Measurements from ENCODE around the gene SH3RF3.

The SH3RF3 gene

GRCh38 chr2:109521233-109522062, 392.4 kb downstream of the SH3RF3 start:
- H3K4me3 ChIP-seq (ENCODE audit: control insufficient read depth, low read depth, low read length) = no peak overlapping the region
- no peak for DNase-seq (ENCODE audit: low read depth)
- TF ChIP-seq CTCF (IDR thresholded peaks at IDR 0.05; ENCODE audit: control insufficient read depth, insufficient read depth, low read depth, low read length, missing control alignments) = no peak

- TF ChIP-seq CTCF (IDR thresholded peaks at IDR 0.05; ENCODE audit: control insufficient read depth, insufficient read depth, low read depth, low read length, missing control alignments) = no peak
- no peak for DNase-seq (ENCODE audit: low read depth)
Measured at GRCh38 chr2:109522063-109522374, 393.0 kb downstream of the SH3RF3 start.

GRCh38 chr2:109523121-109523520, 394.1 kb downstream of the SH3RF3 start:
- H3K4me3 ChIP-seq (ENCODE audit: control insufficient read depth, low read depth, low read length) = no peak overlapping the region
- no peak for DNase-seq (ENCODE audit: low read depth)
- TF ChIP-seq CTCF (IDR thresholded peaks at IDR 0.05; ENCODE audit: control insufficient read depth, insufficient read depth, low read depth, low read length, missing control alignments) = no peak

More at GRCh38 chr2:109522063-109522374, 393.0 kb downstream of the SH3RF3 start:
- no peak overlapping the region for H3K4me3 ChIP-seq (ENCODE audit: control insufficient read depth, low read depth, low read length)

GRCh38 chr2:109523536-109524361, 394.7 kb downstream of the SH3RF3 start:
- no peak for DNase-seq (ENCODE audit: low read depth)
- no peak for TF ChIP-seq CTCF (IDR thresholded peaks at IDR 0.05; ENCODE audit: control insufficient read depth, insufficient read depth, low read depth, low read length, missing control alignments)

GRCh38 chr2:109525836-109526235, 396.8 kb downstream of the SH3RF3 start:
- H3K4me3 ChIP-seq (ENCODE audit: control insufficient read depth, low read depth, low read length) = no peak overlapping the region
- DNase-seq (ENCODE audit: low read depth) = no peak
- no peak for TF ChIP-seq CTCF (IDR thresholded peaks at IDR 0.05; ENCODE audit: control insufficient read depth, insufficient read depth, low read depth, low read length, missing control alignments)

More at GRCh38 chr2:109523536-109524361, 394.7 kb downstream of the SH3RF3 start:
- H3K4me3 ChIP-seq (ENCODE audit: control insufficient read depth, low read depth, low read length) = no peak overlapping the region

- H3K4me3 ChIP-seq (ENCODE audit: control insufficient read depth, low read depth, low read length) = no peak overlapping the region
- TF ChIP-seq CTCF (IDR thresholded peaks at IDR 0.05; ENCODE audit: control insufficient read depth, insufficient read depth, low read depth, low read length, missing control alignments) = no peak
- no peak for DNase-seq (ENCODE audit: low read depth)
Measured at GRCh38 chr2:109526442-109526970, 397.5 kb downstream of the SH3RF3 start.
